Measurements from ENCODE around the gene WDR5. TPM values are rescaled to one million over a fixed set of nuclear protein-coding genes. Genes with fewer than 3 reads are reported as not detected.

WDR5 gene
- total RNA-seq, 6 donors from 2014 or later: 23.3 to 48.2 (median 27.3) TPM

DNA sequence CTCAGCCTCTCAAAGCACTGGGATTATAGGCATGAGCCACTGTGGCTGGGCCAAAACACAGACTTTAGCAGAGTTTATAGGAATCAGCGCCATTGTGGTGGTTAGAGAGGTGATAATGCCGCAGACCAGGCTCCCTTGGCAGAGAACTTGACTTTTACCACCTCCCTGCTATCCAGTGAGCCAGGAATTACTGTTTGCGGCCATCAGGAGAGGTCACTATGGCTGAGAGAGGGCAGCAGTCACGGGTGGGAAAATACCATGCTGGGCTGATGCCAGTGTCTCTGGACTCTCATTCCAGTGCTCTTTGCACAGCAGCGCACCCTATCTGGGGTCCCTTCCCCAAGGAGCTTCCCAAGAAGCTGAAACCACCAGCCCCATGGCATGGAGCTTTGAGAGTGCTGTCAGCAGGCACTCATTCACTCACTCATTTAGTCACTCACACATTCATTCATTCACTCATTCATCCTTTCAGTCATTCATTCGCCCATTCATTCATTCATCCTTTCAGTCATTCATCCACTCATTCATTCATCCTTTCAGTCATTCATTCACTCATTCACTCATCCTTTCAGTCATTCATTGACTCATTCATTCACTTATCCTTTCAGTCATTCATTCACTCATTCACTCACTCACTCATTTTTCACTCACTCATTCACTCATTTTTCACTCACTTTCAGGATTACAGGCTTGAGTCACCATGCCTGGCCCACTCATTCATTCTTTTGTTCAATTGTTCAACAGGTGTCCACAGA is 55.8 kb downstream of the WDR5 start:
- Histone ChIP-seq H3K9me3 (no peaks in the 10 kb centered on the region), H3K36me3 (no peaks in the 10 kb centered on the region), H3K27me3 (no peaks in the 10 kb centered on the region), H3K4me3 (no peak overlapping the region), H3K27ac (no peak overlapping the region), H3K4me1 (peaks cover 7 to 18% (median 11%) of the 10 kb centered on the region in 4 donors)
- TF ChIP-seq CTCF (IDR thresholded peaks at IDR 0.05) (no peak), POLR2AphosphoS5 (IDR thresholded peaks at IDR 0.05) (no peak), EP300 (IDR thresholded peaks at IDR 0.05) (no peak), POLR2A (IDR thresholded peaks at IDR 0.05) (no peak)
- WGBS, 2 donors: 87 to 93% methylated on average over 6 of the region's 6 CpGs
- no peak for DNase-seq
- ATAC-seq (ENCODE audit: low FRiP score in 2 of 2): no peak

DNA sequence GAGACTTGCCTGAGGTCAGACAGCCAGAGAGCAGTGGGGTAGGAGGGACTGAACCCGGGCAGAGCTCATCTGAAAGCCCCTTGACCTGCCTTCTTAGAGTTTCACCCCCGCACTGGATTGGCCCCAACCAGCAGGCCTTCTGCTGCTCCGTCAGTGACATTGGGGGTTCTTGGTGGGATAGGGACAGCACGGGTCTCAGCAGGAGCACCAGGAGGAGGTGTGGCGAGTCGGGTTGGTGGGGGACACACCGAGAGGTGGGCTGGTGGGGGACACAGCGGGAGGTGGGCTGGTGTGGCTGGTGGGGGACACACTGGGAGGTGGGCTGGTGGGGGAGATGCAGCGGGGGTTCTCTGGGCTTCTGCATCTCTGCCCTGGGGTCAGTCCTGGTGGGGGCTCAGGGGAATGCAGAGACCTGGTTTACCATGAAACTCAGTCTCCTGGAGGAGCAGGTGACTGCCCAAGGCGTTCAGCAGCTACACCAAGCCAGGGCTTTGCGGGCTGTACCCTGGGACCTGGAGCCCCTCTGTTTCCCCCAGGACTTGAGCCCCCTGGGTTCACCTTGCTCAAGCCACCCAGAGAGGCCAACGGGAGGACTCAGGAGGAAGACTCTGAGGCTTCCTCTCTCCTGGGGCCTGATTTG is 56.5 kb downstream of the WDR5 start:
- H3K27ac ChIP-seq: no peak overlapping the region
- no peaks in the 10 kb centered on the region for H3K9me3 ChIP-seq
- ATAC-seq (ENCODE audit: low FRiP score in 2 of 2) (no peak), DNase-seq (no peak)
- TF ChIP-seq POLR2AphosphoS5 (IDR thresholded peaks at IDR 0.05) (no peak), EP300 (IDR thresholded peaks at IDR 0.05) (no peak), POLR2A (IDR thresholded peaks at IDR 0.05) (no peak), CTCF (IDR thresholded peaks at IDR 0.05) (no peak)
- H3K4me3 ChIP-seq: no peak overlapping the region
- H3K27me3 ChIP-seq: no peaks in the 10 kb centered on the region
- WGBS, 2 donors: 87% methylated on average over 12 of the region's 12 CpGs; no CpG with 5 or more reads in 1 of the 2 donors
- peaks cover 7 to 18% (median 11%) of the 10 kb centered on the region in 4 donors for H3K4me1 ChIP-seq
- H3K36me3 ChIP-seq: no peaks in the 10 kb centered on the region

- peaks cover 7 to 18% (median 11%) of the 10 kb centered on the region in 4 donors for H3K4me1 ChIP-seq
- H3K27ac ChIP-seq: no peak overlapping the region
- H3K36me3 ChIP-seq: no peaks in the 10 kb centered on the region
- H3K27me3 ChIP-seq: no peaks in the 10 kb centered on the region
- 69 to 81% methylated on average over 10 to 20 of the region's 21 CpGs for WGBS, 2 donors
- TF ChIP-seq EP300 (IDR thresholded peaks at IDR 0.05) (no peak), CTCF (IDR thresholded peaks at IDR 0.05) (no peak), POLR2AphosphoS5 (IDR thresholded peaks at IDR 0.05) (no peak), POLR2A (IDR thresholded peaks at IDR 0.05) (no peak)
- no peaks in the 10 kb centered on the region for H3K9me3 ChIP-seq
- DNase-seq: peak; percentile 66 to 81
- no peak overlapping the region for H3K4me3 ChIP-seq
- ATAC-seq (ENCODE audit: low FRiP score in 2 of 2): peak in 1 of 2 donors; percentile 56
Measured at GRCh38 chr9:134192951-134193731, 57.3 kb downstream of the WDR5 start.

- 83 to 97% methylated on average over 8 to 10 of the region's 11 CpGs for WGBS, 2 donors
- no peak for DNase-seq
- ATAC-seq (ENCODE audit: low FRiP score in 2 of 2): no peak
- peaks cover 4 to 18% (median 8%) of the 10 kb centered on the region in 4 donors for H3K4me1 ChIP-seq
- H3K27me3 ChIP-seq: no peaks in the 10 kb centered on the region
- H3K27ac ChIP-seq: no peak overlapping the region
- no peak overlapping the region for H3K4me3 ChIP-seq
- H3K9me3 ChIP-seq: no peaks in the 10 kb centered on the region
- TF ChIP-seq POLR2AphosphoS5 (IDR thresholded peaks at IDR 0.05) (no peak), EP300 (IDR thresholded peaks at IDR 0.05) (no peak), POLR2A (IDR thresholded peaks at IDR 0.05) (no peak), CTCF (IDR thresholded peaks at IDR 0.05) (no peak)
- H3K36me3 ChIP-seq: no peaks in the 10 kb centered on the region
Measured at GRCh38 chr9:134193912-134194535, 58.1 kb downstream of the WDR5 start.
